Kidney epithelial cell (primary cell): ENCODE data around the gene SIGMAR1. TPM values are rescaled to one million over a fixed set of nuclear protein-coding genes. Genes with fewer than 3 reads are reported as not detected.
A peak's percentile ranks its signal among the peaks of the same experiment; 100 is the strongest.

Experiments
- DNase-seq: peaks from one replicate; pipeline ENCODE4 v3.0.0-alpha.2; 2010; ENCODE audit warnings: low read depth
- H3K27me3 ChIP-seq: 2 replicates; pipeline ENCODE4 v1.6.0; 2011; ENCODE audit warnings: low read length; ENCODE audit not compliant: control insufficient read depth, insufficient read depth
- H3K36me3 ChIP-seq: 2 replicates; pipeline ENCODE4 v1.5.1; 2011; ENCODE audit warnings: low read length; ENCODE audit not compliant: control insufficient read depth, insufficient read depth
- H3K4me3 ChIP-seq: 2 replicates; pipeline ENCODE4 v1.5.1; 2011; ENCODE audit warnings: low read depth, mild to moderate bottlenecking, control low read depth, low read length
- CTCF ChIP-seq: IDR thresholded peaks from 2 replicates; pipeline ENCODE4 v1.5.1; 2011; ENCODE audit warnings: mild to moderate bottlenecking, moderate library complexity, low read length, control low read depth, inconsistent platforms; ENCODE audit not compliant: insufficient read depth, poor library complexity, severe bottlenecking
- total RNA-seq: library from RNA; depleted of rRNA; stranded (reverse); fragments of >200 nt; gene quantifications from 2 replicates; pipeline ENCODE4 v1.2.3, GENCODE V29; 2015

Gene SIGMAR1
- total RNA-seq, 1 donor from 2014 or later = 121 TPM

GRCh38 chr9:34633851-34634550 lies 3.6 kb downstream of the SIGMAR1 start:
- Histone ChIP-seq H3K4me3 (no peak overlapping the region), H3K27me3 (peaks cover 18% of the 10 kb centered on the region), H3K36me3 (no peaks in the 10 kb centered on the region)
- TF ChIP-seq CTCF = peak; percentile 84
- no peak for DNase-seq

- Histone ChIP-seq H3K4me3 (no peak overlapping the region), H3K36me3 (no peaks in the 10 kb centered on the region), H3K27me3 (peaks cover 25% of the 10 kb centered on the region)
- no peak for TF ChIP-seq CTCF
- no peak for DNase-seq
Observed at GRCh38 chr9:34633166-34633565, 4.4 kb downstream of the SIGMAR1 start.

- no peak for TF ChIP-seq CTCF
- Histone ChIP-seq H3K36me3 (no peaks in the 10 kb centered on the region), H3K27me3 (peaks cover 47% of the 10 kb centered on the region), H3K4me3 (no peak overlapping the region)
- no peak for DNase-seq
Observed at GRCh38 chr9:34630402-34631154, 7.0 kb downstream of the SIGMAR1 start.

GRCh38 chr9:34629491-34629808 lies 8.1 kb downstream of the SIGMAR1 start:
- Histone ChIP-seq H3K27me3 (peaks cover 58% of the 10 kb centered on the region), H3K36me3 (no peaks in the 10 kb centered on the region), H3K4me3 (no peak overlapping the region)
- no peak for TF ChIP-seq CTCF
- DNase-seq = no peak

- no peak for DNase-seq
- TF ChIP-seq CTCF = no peak
- Histone ChIP-seq H3K27me3 (peaks cover 64% of the 10 kb centered on the region), H3K36me3 (no peaks in the 10 kb centered on the region), H3K4me3 (peak within 1 kb of the TSS; percentile 20)
Observed at GRCh38 chr9:34628656-34629490, 8.7 kb downstream of the SIGMAR1 start, which contains the start of gene ARID3C. Gene ARID3C, minus strand, starts transcription at chr9:34629066. Its CDS starts 1,052 bp downstream, at chr9:34628014.
